Liver (tissue), 3 donors: Measurements from ENCODE around the gene ABHD17A.
"Not testable (repeated sequence)": the region's sequence is repeated elsewhere in the genome, so short reads cannot be mapped to it uniquely, and the experiment has no call there.

ENCODE experiments used
- CTCF ChIP-seq: fragments of 150-350 bp; IDR thresholded peaks from 2 replicates; pipeline ENCODE4 v1.5.1; 2017; ENCODE audit warnings: improper control_type of control experiment, low read depth, low read length; ENCODE audit not compliant: missing input control
- TAF1 ChIP-seq: conservative IDR thresholded peaks from 2 replicates; pipeline ENCODE4 v1.6.1; 2016; ENCODE audit warnings: antibody characterized with exemption, mild to moderate bottlenecking
- YY1 ChIP-seq: IDR thresholded peaks from 2 replicates; pipeline ENCODE4 v1.6.1; 2016; ENCODE audit warnings: antibody characterized with exemption, mild to moderate bottlenecking
- donor health status: healthy.
- donor health status: healthy.

GRCh38 chr19:1878583-1878982 is 6.7 kb downstream of the ABHD17A start:
- TF ChIP-seq CTCF, TAF1, YY1: not testable (repeated sequence)
